ENCODE data around the gene SLC6A13. TPM values are rescaled to one million over a fixed set of nuclear protein-coding genes. Genes with fewer than 3 reads are reported as not detected.
"Not testable (repeated sequence)": the region's sequence is repeated elsewhere in the genome, so short reads cannot be mapped to it uniquely, and the experiment has no call there.

SLC6A13 gene
- 1 to 10 TPM in 1 of 4 donors, under 1 TPM in 1, not detected in 2; 0.46 to 1.2 TPM for total RNA-seq

DNA sequence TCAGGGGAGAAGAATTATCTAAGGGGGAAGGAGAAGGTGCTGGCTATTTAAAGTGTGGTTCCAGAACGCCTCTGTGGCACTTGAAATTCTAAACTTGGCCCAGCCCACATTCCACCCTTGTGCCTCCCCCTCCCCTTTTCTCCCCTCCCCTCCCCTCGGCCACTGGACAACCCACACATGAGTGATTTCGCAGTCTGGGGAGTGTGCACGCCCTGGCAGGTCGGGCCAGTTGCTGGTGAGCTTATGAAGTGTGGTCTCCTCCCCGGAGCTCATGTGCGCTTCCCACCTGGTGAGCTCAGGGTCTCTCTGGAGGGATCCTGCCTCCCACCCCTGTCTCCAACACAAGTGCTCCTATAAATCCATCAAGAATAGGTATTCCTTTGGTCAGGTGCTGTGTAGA is at the start of gene SLC6A13:
TSS of gene SLC6A13 (minus strand) at position 20 of the 400 bp plus-strand sequence. CDS start 2,784 bp downstream, outside the sequence.
- Histone ChIP-seq H3K4me3 (no peak within 1 kb of the TSS), H3K27ac (no peak within 1 kb of the TSS), H3K36me3 (no peaks in the 10 kb centered on the region), H3K9me3 (no peaks in the 10 kb centered on the region), H3K4me1 (no peaks in the 10 kb centered on the region), H3K27me3 (no peaks in the 10 kb centered on the region)
- no peak for DNase-seq
- intact Hi-C loops (cut with DNase I; ENCODE audit: low total_unique reads) = no loop called here
- TF ChIP-seq, protein P1, sequence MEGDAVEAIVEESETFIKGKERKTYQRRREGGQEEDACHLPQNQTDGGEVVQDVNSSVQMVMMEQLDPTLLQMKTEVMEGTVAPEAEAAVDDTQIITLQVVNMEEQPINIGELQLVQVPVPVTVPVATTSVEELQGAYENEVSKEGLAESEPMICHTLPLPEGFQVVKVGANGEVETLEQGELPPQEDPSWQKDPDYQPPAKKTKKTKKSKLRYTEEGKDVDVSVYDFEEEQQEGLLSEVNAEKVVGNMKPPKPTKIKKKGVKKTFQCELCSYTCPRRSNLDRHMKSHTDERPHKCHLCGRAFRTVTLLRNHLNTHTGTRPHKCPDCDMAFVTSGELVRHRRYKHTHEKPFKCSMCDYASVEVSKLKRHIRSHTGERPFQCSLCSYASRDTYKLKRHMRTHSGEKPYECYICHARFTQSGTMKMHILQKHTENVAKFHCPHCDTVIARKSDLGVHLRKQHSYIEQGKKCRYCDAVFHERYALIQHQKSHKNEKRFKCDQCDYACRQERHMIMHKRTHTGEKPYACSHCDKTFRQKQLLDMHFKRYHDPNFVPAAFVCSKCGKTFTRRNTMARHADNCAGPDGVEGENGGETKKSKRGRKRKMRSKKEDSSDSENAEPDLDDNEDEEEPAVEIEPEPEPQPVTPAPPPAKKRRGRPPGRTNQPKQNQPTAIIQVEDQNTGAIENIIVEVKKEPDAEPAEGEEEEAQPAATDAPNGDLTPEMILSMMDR (IDR thresholded peaks at IDR 0.05) = no peak
- TF ChIP-seq POLR2A (IDR thresholded peaks at IDR 0.05) = no peak

DNA sequence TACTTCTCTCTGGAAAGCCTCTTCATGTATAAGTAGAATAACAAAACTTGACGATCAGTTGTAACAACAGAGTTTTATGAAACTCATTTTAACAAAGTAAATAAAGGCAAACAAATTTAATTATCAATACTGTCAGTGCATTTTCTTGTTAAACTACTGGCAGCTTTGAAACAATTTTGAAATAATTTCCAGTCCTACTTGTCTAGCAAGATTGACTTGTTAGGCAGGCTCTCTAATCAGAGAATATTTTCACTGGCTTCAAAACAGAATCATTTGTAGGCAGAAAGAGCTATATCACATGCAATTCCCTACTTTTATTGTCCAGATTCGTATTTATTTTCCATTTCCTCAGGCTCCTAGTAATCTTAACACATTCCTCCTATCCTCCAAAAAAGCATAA is 45.9 kb upstream of the SLC6A13 start:
- TF ChIP-seq, protein P1 (IDR thresholded peaks at IDR 0.05) = no peak
- TF ChIP-seq POLR2A (IDR thresholded peaks at IDR 0.05) = no peak
- Histone ChIP-seq H3K4me1 (no peaks in the 10 kb centered on the region), H3K9me3 (no peaks in the 10 kb centered on the region), H3K27me3 (no peaks in the 10 kb centered on the region), H3K36me3 (no peaks in the 10 kb centered on the region), H3K4me3 (no peak overlapping the region), H3K27ac (no peak overlapping the region)
- intact Hi-C loops (cut with DNase I; ENCODE audit: low total_unique reads) = no loop called here
- DNase-seq = no peak

DNA sequence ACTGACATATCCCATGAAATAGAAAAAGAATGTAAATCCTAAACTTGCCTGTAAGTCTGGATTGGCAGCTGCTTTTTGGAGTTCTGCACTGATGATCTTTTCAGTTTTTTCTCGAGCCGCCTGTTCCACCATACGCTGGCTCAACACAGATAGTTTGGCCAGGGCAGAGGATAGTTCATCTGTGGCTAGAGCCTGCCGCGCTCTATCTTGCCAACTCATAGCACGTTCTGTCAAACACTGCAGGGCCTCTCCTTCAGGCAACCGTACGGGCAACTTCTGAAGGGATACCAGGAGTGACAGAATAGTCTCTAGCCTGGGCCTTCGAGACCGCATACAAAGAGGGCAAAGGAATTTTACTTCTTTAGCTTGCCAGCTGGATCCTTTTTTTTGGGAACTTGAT is 44.8 kb upstream of the SLC6A13 start:
- no peak for DNase-seq
- Histone ChIP-seq H3K4me3 (no peak overlapping the region), H3K4me1 (no peaks in the 10 kb centered on the region), H3K27ac (no peak overlapping the region), H3K9me3 (no peaks in the 10 kb centered on the region), H3K36me3 (no peaks in the 10 kb centered on the region), H3K27me3 (no peaks in the 10 kb centered on the region)
- intact Hi-C loops (cut with DNase I; ENCODE audit: low total_unique reads) = no loop called here
- no peak for TF ChIP-seq POLR2A (IDR thresholded peaks at IDR 0.05)

DNA sequence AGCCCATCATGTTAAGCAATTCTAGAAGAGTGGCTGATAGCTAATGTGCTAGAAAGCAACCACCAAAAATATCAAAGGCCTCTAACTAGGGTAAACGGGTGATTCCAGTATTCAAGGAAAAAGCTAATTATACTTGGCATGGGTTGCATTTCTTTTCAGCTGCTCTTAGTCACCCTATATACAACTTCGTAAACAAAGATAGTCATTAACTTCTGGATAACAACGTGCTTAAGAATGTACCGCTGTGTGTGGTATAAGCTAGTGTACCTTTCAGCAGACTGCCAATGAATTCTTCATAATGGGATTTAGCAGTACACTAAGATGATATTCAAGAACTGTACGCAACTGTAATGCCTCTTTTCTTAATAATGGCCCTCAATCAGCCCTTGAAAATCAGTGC is 42.2 kb upstream of the SLC6A13 start:
- no peaks in the 10 kb centered on the region for H3K4me1 ChIP-seq
- H3K9me3 ChIP-seq = no peaks in the 10 kb centered on the region
- H3K4me3 ChIP-seq = no peak overlapping the region
- H3K27ac ChIP-seq = no peak overlapping the region
- no peaks in the 10 kb centered on the region for H3K36me3 ChIP-seq
- TF ChIP-seq POLR2A (IDR thresholded peaks at IDR 0.05) = no peak
- TF ChIP-seq, protein P1 (IDR thresholded peaks at IDR 0.05) = no peak
- no peak for DNase-seq
- intact Hi-C loops (cut with DNase I; ENCODE audit: low total_unique reads) = no loop called here
- H3K27me3 ChIP-seq = no peaks in the 10 kb centered on the region

DNA sequence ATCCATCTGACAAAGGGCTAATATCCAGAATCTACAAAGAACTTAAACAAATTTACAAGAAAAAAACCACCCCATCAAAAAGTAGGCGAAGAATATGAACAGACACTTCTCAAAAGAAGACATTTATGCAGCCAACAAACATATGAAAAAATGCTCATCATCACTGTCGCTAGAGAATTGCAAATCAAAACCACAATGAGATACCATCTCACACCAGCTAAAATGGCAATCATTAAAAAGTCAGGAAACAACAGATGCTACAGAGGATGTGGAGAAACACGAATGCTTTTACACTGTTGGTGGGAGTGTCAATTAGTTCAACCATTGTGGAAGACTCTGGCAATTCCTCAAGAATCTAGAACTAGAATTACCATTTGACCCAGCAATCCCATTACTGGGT is 40.1 kb upstream of the SLC6A13 start:
- H3K27ac ChIP-seq; H3K27me3 ChIP-seq; H3K9me3 ChIP-seq; H3K4me1 ChIP-seq; H3K36me3 ChIP-seq; intact Hi-C loops (cut with DNase I; ENCODE audit: low total_unique reads); H3K4me3 ChIP-seq; DNase-seq: not testable (repeated sequence)

DNA sequence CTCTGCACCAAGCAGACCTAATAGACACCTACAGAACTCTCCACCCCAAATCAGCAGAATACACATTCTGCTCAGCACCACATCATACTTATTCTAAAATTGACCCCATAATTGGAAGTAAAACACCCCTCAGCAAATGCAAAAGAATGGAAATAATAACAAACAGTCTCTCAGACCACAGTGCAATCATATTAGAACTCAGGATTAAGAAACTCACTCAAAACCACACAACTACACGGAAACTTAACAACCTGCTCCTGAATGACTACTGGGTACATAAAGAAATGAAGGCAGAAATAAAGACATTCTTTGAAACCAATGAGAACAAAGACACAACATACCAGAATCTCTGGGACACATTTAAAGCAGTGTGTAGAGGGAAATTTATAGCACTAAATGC is 37.5 kb upstream of the SLC6A13 start:
- H3K27ac ChIP-seq; H3K27me3 ChIP-seq; H3K4me3 ChIP-seq; DNase-seq; H3K4me1 ChIP-seq; H3K9me3 ChIP-seq; H3K36me3 ChIP-seq; intact Hi-C loops (cut with DNase I; ENCODE audit: low total_unique reads): not testable (repeated sequence)

DNA sequence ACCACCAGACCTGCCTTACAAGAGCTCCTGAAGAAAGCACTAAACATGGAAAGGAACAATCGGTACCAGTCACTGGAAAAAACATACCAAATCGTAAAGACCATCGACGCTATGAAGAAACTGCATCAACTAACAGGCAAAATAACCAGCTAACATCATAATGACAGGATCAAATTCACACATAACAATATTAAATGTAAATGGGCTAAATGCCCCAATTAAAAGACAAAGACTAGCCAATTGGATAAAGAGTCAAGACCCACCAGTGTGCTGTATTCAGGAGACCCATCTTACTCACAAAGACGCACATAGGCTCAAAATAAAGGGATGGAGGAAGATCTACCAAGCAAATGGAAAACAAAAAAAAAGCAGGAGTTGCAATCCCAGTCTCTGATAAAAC is 36.9 kb upstream of the SLC6A13 start:
- H3K27me3 ChIP-seq; H3K4me3 ChIP-seq; H3K4me1 ChIP-seq; H3K9me3 ChIP-seq; intact Hi-C loops (cut with DNase I; ENCODE audit: low total_unique reads); H3K36me3 ChIP-seq; H3K27ac ChIP-seq; DNase-seq: not testable (repeated sequence)

DNA sequence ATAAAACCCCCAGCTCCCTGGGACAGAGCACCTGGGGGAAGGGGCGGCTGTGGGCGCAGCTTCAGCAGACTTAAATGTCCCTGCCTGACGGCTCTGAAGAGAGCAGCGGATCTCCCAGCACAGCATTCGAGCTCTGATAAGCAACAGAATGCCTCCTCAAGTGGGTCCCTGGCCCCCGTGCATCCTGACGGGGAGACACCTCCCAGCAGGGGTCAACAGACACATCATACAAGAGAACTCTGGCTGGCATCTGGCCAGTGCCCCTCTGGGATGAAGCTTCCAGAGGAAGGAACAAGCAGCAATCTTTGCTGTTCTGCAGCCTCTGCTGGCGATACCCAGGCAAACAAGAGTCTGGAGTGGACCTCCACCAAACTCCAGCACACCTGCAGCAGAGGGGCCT is 35.4 kb upstream of the SLC6A13 start:
- intact Hi-C loops (cut with DNase I; ENCODE audit: low total_unique reads); H3K27me3 ChIP-seq; H3K4me1 ChIP-seq; H3K27ac ChIP-seq; DNase-seq; H3K4me3 ChIP-seq; H3K36me3 ChIP-seq; H3K9me3 ChIP-seq: not testable (repeated sequence)

Data from uterus (tissue), 4 donors.